ENCODE results near the gene PLK4. TPM values are rescaled to one million over a fixed set of nuclear protein-coding genes. Genes with fewer than 3 reads are reported as not detected.

The PLK4 gene
- total RNA-seq, 2 donors from 2014 or later, result 1.2 to 2.1 TPM

- Histone ChIP-seq H3K27me3 (replicated peaks; ENCODE audit: insufficient read depth) (no peaks in the 10 kb centered on the region), H3K9me3 (peaks cover 30% of the 10 kb centered on the region), H3K36me3 (no peaks in the 10 kb centered on the region), H3K4me1 (ENCODE audit: control insufficient read depth in 1 of 2, low read depth in 2 of 2) (no peaks in the 10 kb centered on the region), H3K4me3 (no peak overlapping the region), H3K27ac (no peak overlapping the region)
- DNase-seq (ENCODE audit: low spot score), result no peak
- ATAC-seq (ENCODE audit: insufficient number of reproducible peaks, low FRiP score, low read depth), result no peak
- no peak for TF ChIP-seq CTCF (IDR thresholded peaks at IDR 0.05)
These were observed 33.9 kb upstream of the PLK4 start for GRCh38 chr4:127846765-127847164.

- no peaks in the 10 kb centered on the region for H3K36me3 ChIP-seq
- DNase-seq (ENCODE audit: low spot score) (no peak), ATAC-seq (ENCODE audit: insufficient number of reproducible peaks, low FRiP score, low read depth) (no peak)
- no peaks in the 10 kb centered on the region for H3K4me1 ChIP-seq (ENCODE audit: control insufficient read depth in 1 of 2, low read depth in 2 of 2)
- no peak overlapping the region for H3K27ac ChIP-seq
- no peak for TF ChIP-seq CTCF (IDR thresholded peaks at IDR 0.05)
- H3K27me3 ChIP-seq (replicated peaks; ENCODE audit: insufficient read depth), result no peaks in the 10 kb centered on the region
- H3K9me3 ChIP-seq, result peaks cover 36% of the 10 kb centered on the region
- H3K4me3 ChIP-seq, result no peak overlapping the region
These were observed 31.0 kb upstream of the PLK4 start for GRCh38 chr4:127849505-127850234.

- no peak overlapping the region for H3K4me3 ChIP-seq
- DNase-seq (ENCODE audit: low spot score) (no peak), ATAC-seq (ENCODE audit: insufficient number of reproducible peaks, low FRiP score, low read depth) (no peak)
- H3K27me3 ChIP-seq (replicated peaks; ENCODE audit: insufficient read depth), result no peaks in the 10 kb centered on the region
- peaks cover 31% of the 10 kb centered on the region for H3K9me3 ChIP-seq
- H3K27ac ChIP-seq, result no peak overlapping the region
- no peaks in the 10 kb centered on the region for H3K4me1 ChIP-seq (ENCODE audit: control insufficient read depth in 1 of 2, low read depth in 2 of 2)
- no peak for TF ChIP-seq CTCF (IDR thresholded peaks at IDR 0.05)
- no peaks in the 10 kb centered on the region for H3K36me3 ChIP-seq
These were observed 28.0 kb upstream of the PLK4 start for GRCh38 chr4:127852661-127853060.

- no peaks in the 10 kb centered on the region for H3K4me1 ChIP-seq (ENCODE audit: control insufficient read depth in 1 of 2, low read depth in 2 of 2)
- no peak for ATAC-seq (ENCODE audit: insufficient number of reproducible peaks, low FRiP score, low read depth)
- TF ChIP-seq CTCF (IDR thresholded peaks at IDR 0.05), result no peak
- DNase-seq (ENCODE audit: low spot score), result no peak
- H3K36me3 ChIP-seq, result no peaks in the 10 kb centered on the region
- H3K27me3 ChIP-seq (replicated peaks; ENCODE audit: insufficient read depth), result no peaks in the 10 kb centered on the region
- H3K27ac ChIP-seq, result no peak overlapping the region
- H3K9me3 ChIP-seq, result peaks cover 6% of the 10 kb centered on the region
- no peak overlapping the region for H3K4me3 ChIP-seq
These were observed 24.4 kb upstream of the PLK4 start for GRCh38 chr4:127856196-127856812.

GRCh38 chr4:127856813-127857447 lies 23.8 kb upstream of the PLK4 start:
- TF ChIP-seq CTCF (IDR thresholded peaks at IDR 0.05), result no peak
- H3K27ac ChIP-seq, result no peak overlapping the region
- no peaks in the 10 kb centered on the region for H3K36me3 ChIP-seq
- ATAC-seq (ENCODE audit: insufficient number of reproducible peaks, low FRiP score, low read depth) (no peak), DNase-seq (ENCODE audit: low spot score) (no peak)
- no peak overlapping the region for H3K4me3 ChIP-seq
- peaks cover 6% of the 10 kb centered on the region for H3K9me3 ChIP-seq
- H3K4me1 ChIP-seq (ENCODE audit: control insufficient read depth in 1 of 2, low read depth in 2 of 2), result no peaks in the 10 kb centered on the region
- no peaks in the 10 kb centered on the region for H3K27me3 ChIP-seq (replicated peaks; ENCODE audit: insufficient read depth)

Data from thoracic aorta (tissue), 2 donors.